HEK293T (cell line): ENCODE data around the gene CCDC142.

Experiments
- BHLHE40 ChIP-seq: fragments of 450-650 bp; IDR thresholded peaks from 2 replicates; pipeline ENCODE4 v1.6.1; 2016; ENCODE audit warnings: mild to moderate bottlenecking, moderate library complexity, borderline replicate concordance
- CTBP1 ChIP-seq: fragments of 450-650 bp; IDR thresholded peaks from 2 replicates; pipeline ENCODE4 v1.6.1; 2016; ENCODE audit warnings: borderline replicate concordance
- FOXM1 ChIP-seq: fragments of 450-650 bp; IDR thresholded peaks from 2 replicates; pipeline ENCODE4 v1.6.1; 2017; ENCODE audit warnings: mild to moderate bottlenecking, borderline replicate concordance
- HDGF ChIP-seq: fragments of 450-650 bp; IDR thresholded peaks from 2 replicates; pipeline ENCODE4 v1.6.1; 2017; ENCODE audit warnings: antibody characterized with exemption, borderline replicate concordance
- LEF1 ChIP-seq: fragments of 450-650 bp; IDR thresholded peaks from 2 replicates; pipeline ENCODE4 v1.6.1; 2017; ENCODE audit warnings: mild to moderate bottlenecking, borderline replicate concordance
- NFRKB ChIP-seq: fragments of 450-650 bp; IDR thresholded peaks from 2 replicates; pipeline ENCODE4 v1.6.1; 2016; ENCODE audit warnings: mild to moderate bottlenecking, moderate library complexity
- SUZ12 ChIP-seq: fragments of 450-650 bp; IDR thresholded peaks from 2 replicates; pipeline ENCODE4 v1.6.1; 2016; ENCODE audit warnings: mild to moderate bottlenecking

DNA sequence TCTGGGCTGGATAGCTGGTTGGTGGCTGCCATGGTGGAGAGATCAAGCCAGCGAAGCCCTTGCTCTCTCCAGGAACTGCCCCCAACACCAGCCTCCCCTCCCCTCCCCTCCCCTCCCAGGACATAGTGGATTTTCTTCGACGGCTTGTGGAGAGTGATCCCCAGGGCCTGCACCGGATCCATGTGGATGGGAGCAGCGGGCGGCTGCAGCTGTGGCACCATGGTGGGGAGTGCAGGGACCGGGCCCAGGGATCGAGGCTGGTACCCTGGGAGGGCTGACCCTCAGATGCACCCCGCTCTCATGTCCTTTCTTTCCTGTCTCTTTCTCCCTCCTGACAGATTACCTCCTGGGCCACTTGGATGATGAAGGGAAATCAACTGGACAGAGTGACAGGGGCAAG, 7.1 kb upstream of the CCDC142 start:
- TF ChIP-seq FOXM1 (no peak), SUZ12 (no peak), NFRKB (no peak), HDGF (no peak), LEF1 (no peak), BHLHE40 (no peak), CTBP1 (no peak)
